ENCODE data around the gene PTCD2. TPM values are rescaled to one million over a fixed set of nuclear protein-coding genes. Genes with fewer than 3 reads are reported as not detected.

Gene PTCD2
- total RNA-seq, 2 donors from 2014 or later, result 4.4 to 7.8 TPM

DNA sequence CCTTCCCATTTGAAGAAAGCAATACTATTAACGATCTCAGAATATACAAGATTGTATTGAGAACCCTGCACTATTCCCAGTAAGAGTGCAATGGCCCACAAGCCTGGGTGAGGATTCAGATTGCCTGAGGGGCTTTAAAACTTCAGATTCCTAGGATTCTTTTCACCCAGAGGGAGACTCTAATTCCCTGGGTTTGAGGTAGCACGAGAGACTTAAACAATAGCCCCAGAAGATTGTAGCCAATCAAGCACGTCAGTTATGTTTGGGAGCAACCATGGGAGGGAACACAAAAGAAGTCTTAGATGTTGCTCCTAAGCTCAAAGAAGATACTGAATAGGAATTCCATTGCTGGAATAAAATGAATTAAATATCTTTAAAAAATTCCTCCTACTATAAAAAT, 18.0 kb upstream of the PTCD2 start:
- Histone ChIP-seq H3K36me3 (no peaks in the 10 kb centered on the region), H3K9ac (ENCODE audit: low read depth in 2 of 2, low read length in 2 of 2) (no peak overlapping the region), H3K27ac (no peak overlapping the region), H3K27me3 (no peaks in the 10 kb centered on the region), H3K9me3 (no peaks in the 10 kb centered on the region), H3K4me1 (peaks cover 3% of the 10 kb centered on the region), H3K4me3 (no peak overlapping the region)
- TF ChIP-seq, protein P1, sequence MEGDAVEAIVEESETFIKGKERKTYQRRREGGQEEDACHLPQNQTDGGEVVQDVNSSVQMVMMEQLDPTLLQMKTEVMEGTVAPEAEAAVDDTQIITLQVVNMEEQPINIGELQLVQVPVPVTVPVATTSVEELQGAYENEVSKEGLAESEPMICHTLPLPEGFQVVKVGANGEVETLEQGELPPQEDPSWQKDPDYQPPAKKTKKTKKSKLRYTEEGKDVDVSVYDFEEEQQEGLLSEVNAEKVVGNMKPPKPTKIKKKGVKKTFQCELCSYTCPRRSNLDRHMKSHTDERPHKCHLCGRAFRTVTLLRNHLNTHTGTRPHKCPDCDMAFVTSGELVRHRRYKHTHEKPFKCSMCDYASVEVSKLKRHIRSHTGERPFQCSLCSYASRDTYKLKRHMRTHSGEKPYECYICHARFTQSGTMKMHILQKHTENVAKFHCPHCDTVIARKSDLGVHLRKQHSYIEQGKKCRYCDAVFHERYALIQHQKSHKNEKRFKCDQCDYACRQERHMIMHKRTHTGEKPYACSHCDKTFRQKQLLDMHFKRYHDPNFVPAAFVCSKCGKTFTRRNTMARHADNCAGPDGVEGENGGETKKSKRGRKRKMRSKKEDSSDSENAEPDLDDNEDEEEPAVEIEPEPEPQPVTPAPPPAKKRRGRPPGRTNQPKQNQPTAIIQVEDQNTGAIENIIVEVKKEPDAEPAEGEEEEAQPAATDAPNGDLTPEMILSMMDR (IDR thresholded peaks at IDR 0.05), result no peak
- intact Hi-C loops (cut with DNase I), result no loop called here
- DNase-seq, result no peak

DNA sequence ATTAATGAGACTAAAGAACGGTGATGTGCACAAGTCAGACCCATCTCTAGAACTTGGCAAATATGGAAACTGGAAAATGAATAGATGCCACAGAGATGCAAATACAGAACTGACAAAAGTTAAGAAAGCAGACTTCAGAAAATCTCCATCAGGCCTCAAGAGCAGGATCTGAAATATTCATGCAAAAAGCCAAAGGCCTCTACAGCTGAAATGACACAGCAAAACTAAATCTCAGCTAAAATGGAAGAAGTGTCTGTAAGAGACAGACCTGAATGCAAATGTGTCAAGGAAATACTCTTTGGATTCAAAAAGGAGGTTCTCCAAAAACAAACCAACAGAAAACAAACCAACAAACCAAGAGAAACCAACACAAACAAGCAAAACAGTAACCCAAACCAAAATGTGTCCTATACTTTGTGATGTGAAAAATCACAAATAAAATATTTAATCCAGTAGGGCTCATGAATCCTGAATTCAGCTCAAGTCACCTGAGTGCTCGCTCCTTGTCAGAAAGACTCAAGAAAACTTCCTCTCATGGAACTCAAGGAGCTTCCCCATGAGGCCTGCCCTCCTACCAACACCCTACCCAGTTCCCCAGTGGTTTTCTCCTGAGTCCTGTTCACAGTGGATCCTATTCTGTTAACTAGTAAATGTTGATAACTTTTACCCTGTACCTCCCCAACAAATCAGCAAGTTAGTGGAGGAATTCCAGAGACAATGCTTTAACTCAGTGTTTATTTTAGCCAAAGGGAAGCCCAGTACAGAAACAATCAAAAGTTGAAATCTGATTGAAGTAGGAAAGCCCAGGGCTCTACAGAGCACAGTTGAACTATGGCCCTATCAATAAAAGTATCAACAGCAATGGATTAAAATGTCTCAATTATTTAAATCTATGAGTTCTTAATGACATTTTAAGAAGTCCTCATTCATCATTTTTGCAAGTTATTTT, 14.7 kb upstream of the PTCD2 start:
- H3K27ac ChIP-seq, result no peak overlapping the region

DNA sequence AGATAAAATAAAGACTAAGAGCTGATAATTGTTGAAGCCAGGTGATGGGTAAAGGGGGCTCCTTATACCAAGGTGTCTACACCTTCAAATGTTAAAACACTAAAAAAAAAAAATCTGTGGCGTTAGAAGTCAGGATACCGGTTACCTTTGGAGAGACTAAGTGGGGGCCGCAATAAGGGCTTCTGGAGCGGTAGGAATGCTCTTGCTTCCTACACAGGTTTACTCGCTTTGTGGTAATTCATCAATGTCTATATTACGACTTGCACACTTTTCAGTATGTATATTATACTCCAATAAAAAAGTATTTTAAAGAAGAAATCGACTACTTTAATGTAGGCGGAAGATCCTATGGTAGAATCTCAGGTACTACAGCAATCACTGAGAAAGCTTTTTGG, 12.6 kb upstream of the PTCD2 start:
- H3K27me3 ChIP-seq, result no peaks in the 10 kb centered on the region
- H3K27ac ChIP-seq, result peak overlapping the region; percentile 93
- H3K9ac ChIP-seq (ENCODE audit: low read depth in 2 of 2, low read length in 2 of 2), result peak overlapping the region; percentile 81 to 82
- H3K4me3 ChIP-seq, result peak overlapping the region; percentile 70
- H3K36me3 ChIP-seq, result no peaks in the 10 kb centered on the region
- TF ChIP-seq, protein P1 (IDR thresholded peaks at IDR 0.05), result no peak
- peaks cover 7% of the 10 kb centered on the region for H3K4me1 ChIP-seq
- no peaks in the 10 kb centered on the region for H3K9me3 ChIP-seq
- no peak for DNase-seq
- intact Hi-C loops (cut with DNase I), result no loop called here

More for the DNA sequence above, 14.7 kb upstream of the PTCD2 start:
- Histone ChIP-seq H3K4me1 (peaks cover 7% of the 10 kb centered on the region), H3K36me3 (no peaks in the 10 kb centered on the region), H3K27me3 (no peaks in the 10 kb centered on the region), H3K9me3 (no peaks in the 10 kb centered on the region), H3K9ac (ENCODE audit: low read depth in 2 of 2, low read length in 2 of 2) (no peak overlapping the region), H3K4me3 (no peak overlapping the region)
- DNase-seq, result no peak
- intact Hi-C loops (cut with DNase I), result no loop called here
- TF ChIP-seq, protein P1 (IDR thresholded peaks at IDR 0.05), result no peak

DNA sequence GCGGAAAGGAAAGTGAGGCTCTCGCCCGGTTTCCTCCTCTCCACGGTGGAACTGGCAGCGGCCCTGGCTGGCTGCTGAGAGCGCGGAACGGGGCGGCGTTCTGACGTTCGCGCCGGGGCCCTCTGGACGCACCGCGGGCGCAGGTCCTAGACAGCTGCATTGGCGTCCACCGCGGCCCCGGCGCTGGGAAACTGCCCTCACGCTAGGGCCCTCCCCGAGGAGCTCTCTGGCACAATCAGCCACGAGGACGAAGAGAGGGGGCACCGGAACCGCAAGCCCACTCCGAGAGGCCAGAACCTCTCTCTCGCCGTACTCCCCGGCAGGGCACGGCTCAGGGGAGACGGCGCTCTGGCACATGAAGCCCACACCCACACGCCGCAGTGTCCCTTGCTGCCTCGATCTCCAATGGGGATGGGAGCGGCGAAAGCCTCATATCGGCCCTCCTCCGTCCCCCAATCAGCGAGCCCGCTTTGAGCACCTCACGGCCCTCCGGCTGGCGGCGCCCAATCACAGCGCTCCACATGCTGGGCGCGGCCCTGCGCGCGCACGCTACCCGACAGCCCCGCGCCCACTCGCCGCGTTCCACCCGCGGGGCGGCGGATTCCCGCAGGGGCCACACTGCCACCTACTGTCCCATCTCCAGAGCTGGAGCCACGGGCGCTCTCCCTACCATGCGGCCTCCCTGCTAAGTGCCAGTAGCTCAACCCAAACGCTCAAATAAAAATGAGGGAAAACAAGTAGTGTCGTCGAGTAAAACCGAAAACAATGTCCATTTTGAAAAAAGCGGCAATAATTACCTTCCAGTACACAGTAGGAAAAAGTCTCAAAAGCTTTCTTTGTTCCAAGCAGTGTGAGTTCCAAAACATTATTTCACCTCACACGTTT, 12.0 kb upstream of the PTCD2 start:
- intact Hi-C loops (cut with DNase I), result loop anchor here (2.0 kb wide), 1 partner anchor 525 kb away; no protein-coding TSS in a partner anchor
- Histone ChIP-seq H3K27ac (peak overlapping the region; percentile 93), H3K9ac (ENCODE audit: low read depth in 2 of 2, low read length in 2 of 2) (peak overlapping the region; percentile 81 to 82), H3K4me1 (peaks cover 7% of the 10 kb centered on the region), H3K36me3 (no peaks in the 10 kb centered on the region), H3K27me3 (no peaks in the 10 kb centered on the region), H3K9me3 (no peaks in the 10 kb centered on the region), H3K4me3 (peak overlapping the region; percentile 70)
- DNase-seq, result peak; percentile 97
- TF ChIP-seq, protein P1 (IDR thresholded peaks at IDR 0.05), result peak; percentile 92

DNA sequence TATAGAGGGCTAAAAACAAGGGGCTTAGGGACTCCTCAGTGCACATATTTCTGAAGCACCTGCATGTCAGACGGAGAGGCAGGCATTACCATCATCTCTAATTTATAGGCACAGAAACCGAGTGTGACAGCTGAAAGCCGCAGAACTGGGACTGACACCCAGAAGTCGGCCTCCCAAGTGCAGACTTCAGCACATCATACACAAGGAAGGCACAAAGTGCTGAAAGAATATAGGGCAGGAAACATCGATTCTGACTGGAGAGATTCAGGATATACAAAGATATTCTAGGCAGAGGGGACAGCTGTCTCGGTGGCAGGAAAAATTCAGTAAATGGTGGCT, 11.4 kb upstream of the PTCD2 start:
- H3K36me3 ChIP-seq, result no peaks in the 10 kb centered on the region
- DNase-seq, result no peak
- no peak overlapping the region for H3K9ac ChIP-seq (ENCODE audit: low read depth in 2 of 2, low read length in 2 of 2)
- peaks cover 7% of the 10 kb centered on the region for H3K4me1 ChIP-seq
- TF ChIP-seq, protein P1 (IDR thresholded peaks at IDR 0.05), result no peak
- no peak overlapping the region for H3K4me3 ChIP-seq
- intact Hi-C loops (cut with DNase I), result loop anchor here (2.0 kb wide), 1 partner anchor 526 kb away; no protein-coding TSS in a partner anchor
- H3K9me3 ChIP-seq, result no peaks in the 10 kb centered on the region
- peak overlapping the region; percentile 93 for H3K27ac ChIP-seq
- H3K27me3 ChIP-seq, result no peaks in the 10 kb centered on the region
